Cardiac fibroblast (primary cell): ENCODE results near the gene ECSIT.

Experiments used
- DNase-seq, 2 donors: peaks; one replicate each; pipeline versions ENCODE4 v3.0.0 to v3.0.0-alpha.2; 2010; ENCODE audit warnings: low read depth in 2 of 2
- H3K4me3 ChIP-seq, 2 donors: replicated peaks in 1 of 2; 1 replicate in 1 of 2; 2 replicates in 1 of 2; pipeline ENCODE4 v1.5.1; 2011; ENCODE audit warnings: low read depth in 2 of 2, low read length in 2 of 2, mild to moderate bottlenecking in 2 of 2, moderate library complexity in 1 of 2
- TF ChIP-seq, protein P1 (sequence below): IDR thresholded peaks from one replicate; pipeline ENCODE4 v1.5.1; 2011; ENCODE audit warnings: low read depth, mild to moderate bottlenecking, low read length, inconsistent platforms

Gene ECSIT

DNA sequence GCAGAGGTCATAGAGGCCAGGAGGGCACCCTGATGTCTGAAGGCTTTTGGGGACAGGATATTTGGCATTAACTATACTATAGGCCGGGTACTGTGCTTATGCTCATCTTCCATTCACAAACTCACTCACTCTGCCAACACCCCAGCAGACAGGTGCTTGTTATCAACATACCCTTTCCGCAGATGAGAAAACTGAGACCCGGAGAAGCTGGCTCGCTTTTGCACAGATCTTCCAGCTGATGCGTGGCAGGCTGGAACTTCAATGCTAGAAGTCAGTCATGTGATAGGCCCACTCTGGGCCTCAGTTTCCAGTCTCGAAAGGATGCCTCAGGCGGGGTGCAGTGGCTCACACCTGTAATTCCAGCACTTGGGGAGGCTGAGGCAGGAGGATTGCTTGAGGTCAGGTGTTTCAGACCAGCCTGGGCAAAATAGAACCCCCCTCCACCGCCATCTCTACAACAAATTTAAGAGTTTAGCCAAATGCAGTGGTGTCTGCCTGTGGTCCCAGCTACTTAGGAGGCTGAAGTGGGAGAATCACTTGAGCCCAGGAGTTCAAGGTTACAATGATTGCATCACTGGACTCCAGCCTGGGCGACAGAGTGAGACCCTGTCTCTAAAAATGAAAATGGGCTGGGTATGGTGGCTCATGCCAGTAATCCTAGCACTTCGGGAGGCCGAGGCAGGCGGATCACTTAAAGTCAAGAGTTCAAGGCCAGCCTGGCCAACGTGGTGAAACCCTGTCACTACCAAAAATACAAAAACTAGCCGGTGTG, 19.2 kb upstream of the ECSIT start:
- DNase-seq, result no peak
- TF ChIP-seq, protein P1, sequence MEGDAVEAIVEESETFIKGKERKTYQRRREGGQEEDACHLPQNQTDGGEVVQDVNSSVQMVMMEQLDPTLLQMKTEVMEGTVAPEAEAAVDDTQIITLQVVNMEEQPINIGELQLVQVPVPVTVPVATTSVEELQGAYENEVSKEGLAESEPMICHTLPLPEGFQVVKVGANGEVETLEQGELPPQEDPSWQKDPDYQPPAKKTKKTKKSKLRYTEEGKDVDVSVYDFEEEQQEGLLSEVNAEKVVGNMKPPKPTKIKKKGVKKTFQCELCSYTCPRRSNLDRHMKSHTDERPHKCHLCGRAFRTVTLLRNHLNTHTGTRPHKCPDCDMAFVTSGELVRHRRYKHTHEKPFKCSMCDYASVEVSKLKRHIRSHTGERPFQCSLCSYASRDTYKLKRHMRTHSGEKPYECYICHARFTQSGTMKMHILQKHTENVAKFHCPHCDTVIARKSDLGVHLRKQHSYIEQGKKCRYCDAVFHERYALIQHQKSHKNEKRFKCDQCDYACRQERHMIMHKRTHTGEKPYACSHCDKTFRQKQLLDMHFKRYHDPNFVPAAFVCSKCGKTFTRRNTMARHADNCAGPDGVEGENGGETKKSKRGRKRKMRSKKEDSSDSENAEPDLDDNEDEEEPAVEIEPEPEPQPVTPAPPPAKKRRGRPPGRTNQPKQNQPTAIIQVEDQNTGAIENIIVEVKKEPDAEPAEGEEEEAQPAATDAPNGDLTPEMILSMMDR, result no peak
- H3K4me3 ChIP-seq, result no peak overlapping the region

DNA sequence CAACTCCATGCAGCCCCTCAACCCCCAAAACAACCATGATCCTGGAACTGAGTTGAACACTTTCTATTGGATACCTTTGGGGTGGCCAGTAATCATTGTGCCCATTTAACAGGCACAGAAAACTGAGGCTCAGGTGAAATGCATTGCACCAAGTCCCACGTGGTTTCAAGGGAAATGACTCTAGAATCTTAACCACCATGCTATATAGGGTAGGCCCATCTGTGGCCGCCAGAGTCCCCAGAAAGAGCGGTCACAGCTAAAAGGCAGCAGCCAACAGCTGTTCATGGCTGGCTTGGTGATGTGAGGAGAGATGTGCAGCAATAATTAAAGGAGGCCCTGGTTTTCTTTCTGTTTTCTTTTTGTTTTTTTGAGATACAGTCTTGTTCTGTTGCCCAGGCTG, 12.3 kb upstream of the ECSIT start:
- TF ChIP-seq, protein P1, result no peak
- no peak overlapping the region for H3K4me3 ChIP-seq
- DNase-seq, result no peak

DNA sequence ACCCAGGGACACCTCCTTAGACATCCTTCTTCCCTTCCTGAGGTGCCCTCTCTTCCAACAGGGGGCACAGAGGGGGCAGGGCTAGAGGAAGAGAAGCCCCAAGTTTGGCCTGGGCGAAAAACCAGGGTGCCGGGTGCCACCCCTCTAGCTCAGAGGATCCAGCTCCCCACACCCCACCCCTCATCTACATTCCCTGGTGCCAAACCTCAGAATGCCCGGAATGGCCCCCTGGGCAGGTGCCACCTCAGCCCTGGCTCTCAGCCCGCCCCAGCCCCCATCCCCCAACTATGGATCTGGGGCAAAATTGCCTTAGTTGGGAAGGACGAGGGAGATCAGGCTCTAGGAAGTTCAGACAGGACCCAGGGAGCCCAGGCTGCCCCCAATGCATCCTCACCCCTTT, 11.7 kb upstream of the ECSIT start:
- no peak for DNase-seq
- TF ChIP-seq, protein P1, result no peak
- H3K4me3 ChIP-seq, result no peak overlapping the region

- no peak for DNase-seq
- H3K4me3 ChIP-seq, result peak overlapping the region in 1 of 2 donors; percentile 14
- TF ChIP-seq, protein P1, result no peak
These were observed 10.8 kb upstream of the ECSIT start for GRCh38 chr19:11539495-11540365.

DNA sequence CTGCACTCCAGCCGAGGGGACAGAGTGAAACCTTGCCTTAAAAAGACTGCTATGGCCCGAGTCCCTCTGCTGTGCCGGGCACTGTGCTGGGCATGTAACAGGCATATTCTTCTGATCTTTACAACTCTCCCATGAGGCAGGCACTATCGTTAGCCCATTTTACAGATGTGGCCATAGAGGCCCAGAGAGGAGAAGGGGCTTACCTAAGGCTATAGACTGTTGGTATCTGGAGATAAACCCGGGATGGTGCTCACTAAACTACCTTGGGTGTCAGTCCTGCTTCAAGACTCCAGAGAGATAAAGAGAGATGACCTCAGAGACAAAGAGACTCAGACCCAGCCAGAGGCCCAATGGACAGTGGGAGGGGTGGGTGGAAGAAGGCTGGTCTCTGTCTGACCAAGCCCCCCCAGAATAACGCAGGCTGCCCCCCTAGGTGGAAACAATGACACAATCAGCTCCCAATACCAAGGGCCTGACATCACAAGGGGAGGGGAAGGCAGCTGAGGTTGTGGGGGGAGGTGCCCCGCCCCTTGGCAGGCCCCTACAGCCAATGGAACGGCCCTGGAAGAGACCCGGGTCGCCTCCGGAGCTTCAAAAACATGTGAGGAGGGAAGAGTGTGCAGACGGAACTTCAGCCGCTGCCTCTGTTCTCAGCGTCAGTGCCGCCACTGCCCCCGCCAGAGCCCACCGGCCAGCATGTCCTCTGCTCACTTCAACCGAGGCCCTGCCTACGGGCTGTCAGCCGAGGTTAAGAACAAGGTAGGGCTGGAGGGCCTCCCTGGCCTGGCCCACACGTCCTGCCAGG, 9.5 kb upstream of the ECSIT start, which contains the start of gene CNN1:
CNN1 (plus strand) TSS at position 620 of the 805 bp plus-strand sequence; CDS start at position 697, 77 bp downstream.
- peak; percentile 54 to 60 for DNase-seq
- H3K4me3 ChIP-seq, result peak within 1 kb of the TSS in 1 of 2 donors; percentile 14
- TF ChIP-seq, protein P1, result no peak
